ENCODE measurements around the gene SLC49A4.

SLC49A4 gene

GRCh38 chr3:122862381-122862780 is 67.5 kb downstream of the SLC49A4 start:
- Histone ChIP-seq H3K79me2 (ENCODE audit: insufficient read depth, low read length) (no peaks in the 10 kb centered on the region), H3K9ac (ENCODE audit: low read depth, low read length, poor library complexity, severe bottlenecking) (no peak overlapping the region), H3K4me3 (ENCODE audit: low read length, poor library complexity, severe bottlenecking) (no peak overlapping the region), H2AFZ (ENCODE audit: low read length) (no peak overlapping the region), H3K9me3 (ENCODE audit: insufficient read depth, low read depth, low read length) (no peaks in the 10 kb centered on the region), H3K9me2 (replicated peaks; ENCODE audit: low read depth, low read length) (no peaks in the 10 kb centered on the region), H3K4me2 (ENCODE audit: low read depth, low read length, poor library complexity, severe bottlenecking) (no peak overlapping the region), H3K27me3 (ENCODE audit: insufficient read depth, low read length, poor library complexity, severe bottlenecking) (no peaks in the 10 kb centered on the region), H3K36me3 (ENCODE audit: insufficient read depth, low read length) (peaks cover 15% of the 10 kb centered on the region; the same call in 1 of the 2 replicates), H3F3A (ENCODE audit: low read depth) (no peaks in the 10 kb centered on the region), H4K20me1 (ENCODE audit: insufficient read depth, low read length, poor library complexity, severe bottlenecking) (no peaks in the 10 kb centered on the region), H3K4me1 (ENCODE audit: insufficient read depth, low read length, poor library complexity, severe bottlenecking) (no peaks in the 10 kb centered on the region)
- TF ChIP-seq CTCF (conservative IDR thresholded peaks at IDR 0.05; ENCODE audit: low read length) (no peak), EZH2phosphoT487 (IDR thresholded peaks at IDR 0.05; ENCODE audit: borderline replicate concordance) (no peak)

GRCh38 chr3:122864498-122864897 is 69.6 kb downstream of the SLC49A4 start:
- Histone ChIP-seq H3F3A (ENCODE audit: low read depth) (no peaks in the 10 kb centered on the region), H3K9ac (ENCODE audit: low read depth, low read length, poor library complexity, severe bottlenecking) (no peak overlapping the region), H3K79me2 (ENCODE audit: insufficient read depth, low read length) (no peaks in the 10 kb centered on the region), H3K36me3 (ENCODE audit: insufficient read depth, low read length) (peaks cover 15% of the 10 kb centered on the region; the same call in 1 of the 2 replicates), H3K9me2 (replicated peaks; ENCODE audit: low read depth, low read length) (no peaks in the 10 kb centered on the region), H3K27me3 (ENCODE audit: insufficient read depth, low read length, poor library complexity, severe bottlenecking) (no peaks in the 10 kb centered on the region), H3K4me1 (ENCODE audit: insufficient read depth, low read length, poor library complexity, severe bottlenecking) (no peaks in the 10 kb centered on the region), H2AFZ (ENCODE audit: low read length) (no peak overlapping the region), H3K4me3 (ENCODE audit: low read length, poor library complexity, severe bottlenecking) (no peak overlapping the region), H4K20me1 (ENCODE audit: insufficient read depth, low read length, poor library complexity, severe bottlenecking) (no peaks in the 10 kb centered on the region), H3K4me2 (ENCODE audit: low read depth, low read length, poor library complexity, severe bottlenecking) (no peak overlapping the region), H3K9me3 (ENCODE audit: insufficient read depth, low read depth, low read length) (no peaks in the 10 kb centered on the region)
- no peak for TF ChIP-seq CTCF (conservative IDR thresholded peaks at IDR 0.05; ENCODE audit: low read length)

- H3K4me1 ChIP-seq (ENCODE audit: insufficient read depth, low read length, poor library complexity, severe bottlenecking), result no peaks in the 10 kb centered on the region
- H3K9me3 ChIP-seq (ENCODE audit: insufficient read depth, low read depth, low read length), result no peaks in the 10 kb centered on the region
- H3K9me2 ChIP-seq (replicated peaks; ENCODE audit: low read depth, low read length), result no peaks in the 10 kb centered on the region
- peaks cover 5% of the 10 kb centered on the region; the same call in 1 of the 2 replicates for H3K36me3 ChIP-seq (ENCODE audit: insufficient read depth, low read length)
- no peak overlapping the region for H3K4me3 ChIP-seq (ENCODE audit: low read length, poor library complexity, severe bottlenecking)
- no peaks in the 10 kb centered on the region for H3K27me3 ChIP-seq (ENCODE audit: insufficient read depth, low read length, poor library complexity, severe bottlenecking)
- H3F3A ChIP-seq (ENCODE audit: low read depth), result no peaks in the 10 kb centered on the region
- H2AFZ ChIP-seq (ENCODE audit: low read length), result no peak overlapping the region
- H4K20me1 ChIP-seq (ENCODE audit: insufficient read depth, low read length, poor library complexity, severe bottlenecking), result no peaks in the 10 kb centered on the region
- H3K4me2 ChIP-seq (ENCODE audit: low read depth, low read length, poor library complexity, severe bottlenecking), result no peak overlapping the region
- no peak overlapping the region for H3K9ac ChIP-seq (ENCODE audit: low read depth, low read length, poor library complexity, severe bottlenecking)
- no peaks in the 10 kb centered on the region for H3K79me2 ChIP-seq (ENCODE audit: insufficient read depth, low read length)
- no peak for TF ChIP-seq EZH2phosphoT487 (IDR thresholded peaks at IDR 0.05; ENCODE audit: borderline replicate concordance)
- no peak for TF ChIP-seq CTCF (conservative IDR thresholded peaks at IDR 0.05; ENCODE audit: low read length)
These were observed 73.5 kb downstream of the SLC49A4 start for GRCh38 chr3:122868322-122868721.
